ENCODE measurements around the gene SLC26A5.

Gene SLC26A5

GRCh38 chr7:103338864-103339263 is 107.1 kb downstream of the SLC26A5 start:
- DNase-seq (ENCODE audit: low read depth), result no peak
- TF ChIP-seq CTCF (IDR thresholded peaks at IDR 0.05; ENCODE audit: low read depth, low read length, missing control alignments), result no peak
- no peak overlapping the region for H3K4me3 ChIP-seq (ENCODE audit: low read depth, low read length)
- in situ Hi-C loops (cut with HindIII; ENCODE audit: low sequenced_read_pairs), result no loop called here

GRCh38 chr7:103336761-103337160 is 109.2 kb downstream of the SLC26A5 start:
- H3K4me3 ChIP-seq (ENCODE audit: low read depth, low read length), result no peak overlapping the region
- no peak for TF ChIP-seq CTCF (IDR thresholded peaks at IDR 0.05; ENCODE audit: low read depth, low read length, missing control alignments)
- DNase-seq (ENCODE audit: low read depth), result no peak
- in situ Hi-C loops (cut with HindIII; ENCODE audit: low sequenced_read_pairs), result no loop called here

GRCh38 chr7:103325744-103326143 is 120.3 kb downstream of the SLC26A5 start:
- H3K4me3 ChIP-seq (ENCODE audit: low read depth, low read length), result no peak overlapping the region
- TF ChIP-seq CTCF (IDR thresholded peaks at IDR 0.05; ENCODE audit: low read depth, low read length, missing control alignments), result no peak
- DNase-seq (ENCODE audit: low read depth), result no peak
- in situ Hi-C loops (cut with HindIII; ENCODE audit: low sequenced_read_pairs), result no loop called here
